ENCODE measurements around the gene VWA5B1.

DNA sequence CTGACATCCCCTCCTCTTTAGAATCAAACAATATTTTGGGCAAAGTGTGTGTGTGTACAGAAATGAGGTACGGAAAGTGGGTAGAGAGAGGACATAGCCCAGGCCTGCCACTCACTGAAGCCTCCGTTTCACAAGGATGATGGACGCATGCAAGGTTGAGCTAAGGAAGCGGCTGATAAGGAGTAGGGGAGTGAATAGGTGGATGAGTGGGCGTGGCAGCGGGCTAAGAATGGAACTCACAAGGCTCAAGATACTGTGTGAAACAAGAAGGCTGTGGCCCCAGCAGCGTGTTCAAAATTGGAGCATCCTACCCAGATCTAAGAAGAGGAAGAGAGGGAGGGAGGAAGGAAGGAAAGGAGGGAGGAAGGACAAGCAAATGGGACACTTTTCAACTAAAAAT is 37.5 kb downstream of the VWA5B1 start:
- TF ChIP-seq, protein P1, sequence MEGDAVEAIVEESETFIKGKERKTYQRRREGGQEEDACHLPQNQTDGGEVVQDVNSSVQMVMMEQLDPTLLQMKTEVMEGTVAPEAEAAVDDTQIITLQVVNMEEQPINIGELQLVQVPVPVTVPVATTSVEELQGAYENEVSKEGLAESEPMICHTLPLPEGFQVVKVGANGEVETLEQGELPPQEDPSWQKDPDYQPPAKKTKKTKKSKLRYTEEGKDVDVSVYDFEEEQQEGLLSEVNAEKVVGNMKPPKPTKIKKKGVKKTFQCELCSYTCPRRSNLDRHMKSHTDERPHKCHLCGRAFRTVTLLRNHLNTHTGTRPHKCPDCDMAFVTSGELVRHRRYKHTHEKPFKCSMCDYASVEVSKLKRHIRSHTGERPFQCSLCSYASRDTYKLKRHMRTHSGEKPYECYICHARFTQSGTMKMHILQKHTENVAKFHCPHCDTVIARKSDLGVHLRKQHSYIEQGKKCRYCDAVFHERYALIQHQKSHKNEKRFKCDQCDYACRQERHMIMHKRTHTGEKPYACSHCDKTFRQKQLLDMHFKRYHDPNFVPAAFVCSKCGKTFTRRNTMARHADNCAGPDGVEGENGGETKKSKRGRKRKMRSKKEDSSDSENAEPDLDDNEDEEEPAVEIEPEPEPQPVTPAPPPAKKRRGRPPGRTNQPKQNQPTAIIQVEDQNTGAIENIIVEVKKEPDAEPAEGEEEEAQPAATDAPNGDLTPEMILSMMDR (conservative IDR thresholded peaks at IDR 0.05; ENCODE audit: low read depth, low read length) = no peak
- TF ChIP-seq EZH2 (IDR thresholded peaks at IDR 0.05; ENCODE audit: low read length, unreplicated experiment) (no peak), EZH2phosphoT487 (IDR thresholded peaks at IDR 0.05; ENCODE audit: borderline replicate concordance, low read length) (no peak)

Data from PC-3 (cell line).